HepG2 (cell line): Measurements from ENCODE around the gene RAC3. TPM values are rescaled to one million over a fixed set of nuclear protein-coding genes. Genes with fewer than 3 reads are reported as not detected.

Experiments used
- ARNT2 ChIP-seq: sonication (generic); formaldehyde crosslinking; IDR thresholded peaks from 2 replicates; pipeline ENCODE4 v1.8.0; 2022; ENCODE audit warnings: mild to moderate bottlenecking, low read depth, missing genetic modification reagents, moderate library complexity
- FOXC1 ChIP-seq: sonication (generic); formaldehyde crosslinking; IDR thresholded peaks from 2 replicates; pipeline ENCODE4 v1.8.0; 2022; ENCODE audit warnings: mild to moderate bottlenecking, missing genetic modification reagents, borderline replicate concordance
- FOXJ3 ChIP-seq: sonication (generic); formaldehyde crosslinking; IDR thresholded peaks from 2 replicates; pipeline ENCODE4 v1.4.0; 2020; ENCODE audit warnings: missing genetic modification reagents, mild to moderate bottlenecking, borderline replicate concordance
- GLI4 ChIP-seq: sonication (generic); formaldehyde crosslinking; IDR thresholded peaks from 2 replicates; pipeline ENCODE4 v1.5.1; 2020; ENCODE audit warnings: missing genetic modification reagents, mild to moderate bottlenecking, moderate library complexity, borderline replicate concordance
- HDAC2 ChIP-seq: sonication (generic); formaldehyde crosslinking; IDR thresholded peaks from 2 replicates; pipeline ENCODE4 v1.4.0; 2020; ENCODE audit warnings: missing genetic modification reagents
- HIVEP1 ChIP-seq: sonication (generic); formaldehyde crosslinking; IDR thresholded peaks from 2 replicates; pipeline ENCODE4 v1.4.0; 2020; ENCODE audit warnings: mild to moderate bottlenecking, missing genetic modification reagents
- NRL ChIP-seq: sonication (generic); formaldehyde crosslinking; IDR thresholded peaks from 2 replicates; pipeline ENCODE4 v1.5.0; 2020; ENCODE audit warnings: missing genetic modification reagents, mild to moderate bottlenecking, moderate library complexity, borderline replicate concordance
- ONECUT2 ChIP-seq: sonication (generic); formaldehyde crosslinking; IDR thresholded peaks from 2 replicates; pipeline ENCODE4 v1.4.0; 2020; ENCODE audit warnings: missing genetic modification reagents
- PBX3 ChIP-seq: sonication (generic); formaldehyde crosslinking; IDR thresholded peaks from 2 replicates; pipeline ENCODE4 v1.8.1; 2023; ENCODE audit warnings: missing genetic modification reagents, inconsistent platforms, borderline replicate concordance
- PHF21A ChIP-seq: sonication (generic); formaldehyde crosslinking; IDR thresholded peaks from 2 replicates; pipeline ENCODE4 v1.5.0; 2020; ENCODE audit warnings: mild to moderate bottlenecking, missing genetic modification reagents
- PPARG ChIP-seq: conservative IDR thresholded peaks from 2 replicates; pipeline ENCODE4 v1.6.1; 2016; ENCODE audit warnings: missing biosample characterization, missing genetic modification reagents
- SALL1 ChIP-seq: sonication (generic); formaldehyde crosslinking; IDR thresholded peaks from 2 replicates; pipeline ENCODE4 v1.8.0; 2022; ENCODE audit warnings: mild to moderate bottlenecking, missing genetic modification reagents
- SMARCC2 ChIP-seq: fragments of 450-650 bp; IDR thresholded peaks from 2 replicates; pipeline ENCODE4 v1.6.1; 2017; ENCODE audit warnings: antibody characterized with exemption, mild to moderate bottlenecking
- SMYD3 ChIP-seq: sonication (generic); formaldehyde crosslinking; IDR thresholded peaks from 2 replicates; pipeline ENCODE4 v1.8.1; 2023; ENCODE audit warnings: mild to moderate bottlenecking, missing genetic modification reagents
- SNAPC2 ChIP-seq: sonication (generic); formaldehyde crosslinking; IDR thresholded peaks from 2 replicates; pipeline ENCODE4 v1.8.1; 2022; ENCODE audit warnings: mild to moderate bottlenecking, missing genetic modification reagents
- SP2 ChIP-seq: sonication (generic); formaldehyde crosslinking; IDR thresholded peaks from 2 replicates; pipeline ENCODE4 v1.5.1; 2020; ENCODE audit warnings: mild to moderate bottlenecking, missing genetic modification reagents
- SRSF1 ChIP-seq: fragments of 200-400 bp; formaldehyde crosslinking; optimal IDR thresholded peaks from 2 replicates; pipeline ENCODE3; 2017; ENCODE audit warnings: mild to moderate bottlenecking, low read depth, low read length, moderate library complexity
- SUZ12 ChIP-seq: fragments of 150-350 bp; IDR thresholded peaks from 2 replicates; pipeline ENCODE4 v1.6.1; 2014; ENCODE audit warnings: low read depth, low read length
- SYNCRIP ChIP-seq: fragments of 200-400 bp; formaldehyde crosslinking; IDR thresholded peaks from 2 replicates; pipeline ENCODE4 v1.6.1; 2018; ENCODE audit warnings: mild to moderate bottlenecking, low read depth, low read length; ENCODE audit not compliant: insufficient read depth
- ZFP36L1 ChIP-seq: sonication (generic); formaldehyde crosslinking; IDR thresholded peaks from 2 replicates; pipeline ENCODE4 v1.8.0; 2022; ENCODE audit warnings: mild to moderate bottlenecking, missing genetic modification reagents, moderate library complexity
- ZNF274 ChIP-seq: sonication (generic); formaldehyde crosslinking; IDR thresholded peaks from 2 replicates; pipeline ENCODE4 v1.5.1; 2020; ENCODE audit warnings: mild to moderate bottlenecking, missing genetic modification reagents
- ZNF33B ChIP-seq: sonication (generic); formaldehyde crosslinking; IDR thresholded peaks from 2 replicates; pipeline ENCODE4 v1.5.1; 2020; ENCODE audit warnings: mild to moderate bottlenecking, missing genetic modification reagents
- ZNF44 ChIP-seq: sonication (generic); formaldehyde crosslinking; IDR thresholded peaks from 2 replicates; pipeline ENCODE4 v1.5.1; 2020; ENCODE audit warnings: mild to moderate bottlenecking, missing genetic modification reagents
- ZNF550 ChIP-seq: sonication (generic); formaldehyde crosslinking; IDR thresholded peaks from 2 replicates; pipeline ENCODE4 v1.4.0; 2020; ENCODE audit warnings: mild to moderate bottlenecking, missing genetic modification reagents, borderline replicate concordance
- ZNF746 ChIP-seq: sonication (generic); formaldehyde crosslinking; IDR thresholded peaks from 2 replicates; pipeline ENCODE4 v1.8.0; 2022; ENCODE audit warnings: mild to moderate bottlenecking, missing genetic modification reagents
- ZNF780A ChIP-seq: sonication (generic); formaldehyde crosslinking; IDR thresholded peaks from 2 replicates; pipeline ENCODE4 v1.8.0; 2022; ENCODE audit warnings: mild to moderate bottlenecking, missing genetic modification reagents, moderate library complexity
- ZNF879 ChIP-seq: sonication (generic); formaldehyde crosslinking; IDR thresholded peaks from 2 replicates; pipeline ENCODE4 v1.8.1; 2023; ENCODE audit warnings: missing genetic modification reagents
- ZSCAN20 ChIP-seq: sonication (generic); formaldehyde crosslinking; IDR thresholded peaks from 2 replicates; pipeline ENCODE4 v1.4.0; 2020; ENCODE audit warnings: missing genetic modification reagents, mild to moderate bottlenecking, borderline replicate concordance
- polyA plus RNA-seq, 8 experiments: library from polyadenylated mRNA; depleted of rRNA in 3 of 8; stranded (reverse) in 7 of 8; unstranded in 1 of 8; fragments of >200 nt; fragmentation: Illumina TruSeq in 4 of 8; extraction: Trizol in 4 of 8; gene quantifications; 2 replicates each; pipeline versions ENCODE4 v1.2.1 to v1.2.3, GENCODE V29; 2011 to 2016; ENCODE audit warnings: low read depth in 4 of 8, missing spikeins in 1 of 8, mixed read lengths in 1 of 8; ENCODE audit not compliant: insufficient read depth in 1 of 8
- total RNA-seq, 5 experiments: library from RNA; depleted of rRNA; stranded (reverse); fragments of >200 nt; fragmentation: Illumina TruSeq; extraction: Trizol; gene quantifications; 2 replicates each; pipeline ENCODE4 v1.2.3, GENCODE V29; 2016; ENCODE audit warnings: low read depth in 1 of 5
- TF ChIP-seq, protein P1 (sequence below): sonication (generic); formaldehyde crosslinking; conservative IDR thresholded peaks from 2 replicates; pipeline ENCODE4 v1.4.0; 2020; ENCODE audit warnings: missing genetic modification reagents

Gene RAC3
- total and polyA plus RNA-seq, 2 of the 13 experiments (the other 11 are each of a cell fraction or from before 2014, with no cell fraction given) = 10.5 to 21.3 TPM

DNA sequence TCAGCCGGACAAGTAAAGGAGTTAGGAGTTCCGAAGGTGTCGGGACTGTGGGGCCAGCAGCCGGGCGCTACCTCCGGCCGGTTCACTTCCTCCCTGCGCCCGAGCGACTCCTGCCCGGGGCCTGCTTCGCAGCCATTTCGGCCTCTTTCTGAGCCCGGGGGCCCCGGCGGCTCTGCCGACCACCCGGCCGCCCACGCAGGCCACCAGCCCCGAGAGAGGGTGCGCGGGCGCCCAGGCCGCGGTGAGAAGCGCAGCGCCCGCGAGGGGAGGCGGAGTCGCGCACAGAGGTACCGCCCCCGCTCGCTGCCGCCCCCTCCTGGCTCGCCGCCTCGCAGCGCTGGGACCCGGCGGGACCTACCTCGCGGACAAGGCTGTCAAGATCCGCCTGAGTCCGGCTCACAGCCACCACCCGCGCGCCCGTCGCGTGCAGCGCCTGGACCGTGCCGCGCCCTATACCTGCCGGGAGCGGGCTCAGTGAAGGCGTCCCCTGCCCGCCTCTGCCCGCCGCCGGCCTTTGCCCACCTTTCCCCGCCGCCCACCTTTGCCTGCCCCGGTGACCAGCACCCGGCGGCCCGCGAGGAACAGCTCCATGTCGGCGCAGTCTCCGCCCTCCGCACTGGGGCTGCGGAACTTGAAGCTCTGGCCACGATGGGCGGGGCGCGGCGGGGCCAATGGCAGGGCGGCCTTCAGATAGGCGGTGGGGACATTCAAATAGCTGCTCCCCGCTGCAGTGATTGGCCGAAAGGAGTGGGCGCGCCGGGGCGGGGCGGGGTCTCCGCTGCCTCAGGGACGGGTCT lies 5.8 kb downstream of the RAC3 start, which contains the start of gene DCXR (continued):
- TF ChIP-seq ZNF550 (0 out of 2 replicates have a peak, but pooled peaks have one; percentile 55), ZNF44 (CRISPR knock-in tag) (peak; percentile 94), PHF21A (CRISPR knock-in tag) (peak; percentile 88), ZNF746 (CRISPR knock-in tag) (peak; percentile 47; the same call in 1 of the 2 replicates), SMARCC2 (no peak), SRSF1 (peak; percentile 89), PBX3 (no peak), ZNF274 (CRISPR knock-in tag) (peak; percentile 85), SP2 (peak; percentile 79), ZSCAN20 (CRISPR knock-in tag) (peak; percentile 51; the same call in 1 of the 2 replicates), FOXJ3 (CRISPR knock-in tag) (no peak), SUZ12 (no peak), HDAC2 (CRISPR knock-in tag) (peak; percentile 74), ARNT2 (peak; percentile 98), SNAPC2 (CRISPR knock-in tag) (peak; percentile 85; the same call in 1 of the 2 replicates), HIVEP1 (CRISPR knock-in tag) (no peak), FOXC1 (peak; percentile 87), ZNF879 (no peak), GLI4 (CRISPR knock-in tag) (no peak), PPARG (peak; percentile 52; the same call in 1 of the 2 replicates), ONECUT2 (CRISPR knock-in tag) (no peak), SALL1 (CRISPR knock-in tag) (peak; percentile 94), SYNCRIP (no peak), SMYD3 (CRISPR knock-in tag) (0 out of 2 replicates have a peak, but pooled peaks have one; percentile 21), NRL (CRISPR knock-in tag) (0 out of 2 replicates have a peak, but pooled peaks have one; percentile 50), ZFP36L1 (CRISPR knock-in tag) (peak; percentile 94), ZNF780A (CRISPR knock-in tag) (0 out of 2 replicates have a peak, but pooled peaks have one; percentile 24), ZNF33B (peak; percentile 94)
- TF ChIP-seq, protein P1, sequence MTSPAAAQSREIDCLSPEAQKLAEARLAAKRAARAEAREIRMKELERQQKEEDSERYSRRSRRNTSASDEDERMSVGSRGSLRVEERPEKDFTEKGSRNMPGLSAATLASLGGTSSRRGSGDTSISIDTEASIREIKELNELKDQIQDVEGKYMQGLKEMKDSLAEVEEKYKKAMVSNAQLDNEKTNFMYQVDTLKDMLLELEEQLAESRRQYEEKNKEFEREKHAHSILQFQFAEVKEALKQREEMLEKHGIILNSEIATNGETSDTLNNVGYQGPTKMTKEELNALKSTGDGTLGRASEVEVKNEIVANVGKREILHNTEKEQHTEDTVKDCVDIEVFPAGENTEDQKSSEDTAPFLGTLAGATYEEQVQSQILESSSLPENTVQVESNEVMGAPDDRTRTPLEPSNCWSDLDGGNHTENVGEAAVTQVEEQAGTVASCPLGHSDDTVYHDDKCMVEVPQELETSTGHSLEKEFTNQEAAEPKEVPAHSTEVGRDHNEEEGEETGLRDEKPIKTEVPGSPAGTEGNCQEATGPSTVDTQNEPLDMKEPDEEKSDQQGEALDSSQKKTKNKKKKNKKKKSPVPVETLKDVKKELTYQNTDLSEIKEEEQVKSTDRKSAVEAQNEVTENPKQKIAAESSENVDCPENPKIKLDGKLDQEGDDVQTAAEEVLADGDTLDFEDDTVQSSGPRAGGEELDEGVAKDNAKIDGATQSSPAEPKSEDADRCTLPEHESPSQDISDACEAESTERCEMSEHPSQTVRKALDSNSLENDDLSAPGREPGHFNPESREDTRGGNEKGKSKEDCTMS (CRISPR knock-in tag) = no peak
